ENCODE results near the gene MAPT. TPM values are rescaled to one million over a fixed set of nuclear protein-coding genes. Genes with fewer than 3 reads are reported as not detected.

Gene MAPT
- polyA plus RNA-seq, 3 donors, result 0.04 TPM; not detected in 2

DNA sequence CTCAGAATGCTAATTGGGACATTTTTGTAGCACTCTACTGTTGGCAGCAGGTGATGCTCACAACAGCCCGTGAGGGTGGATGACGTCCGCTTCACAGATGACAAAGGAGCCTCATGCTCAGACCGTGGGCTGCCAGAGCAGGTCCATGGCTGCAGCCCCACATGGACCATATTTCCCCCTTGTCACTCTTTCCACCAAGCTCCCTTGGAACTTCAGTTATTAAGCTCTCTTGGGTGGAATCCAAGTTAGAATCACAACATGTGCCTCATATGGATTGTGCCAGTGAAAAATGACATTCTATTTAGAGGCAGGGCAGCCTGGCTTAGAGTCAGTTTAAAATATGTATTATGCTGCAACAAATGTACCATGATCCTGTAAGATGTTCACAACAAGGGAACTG lies 71.5 kb downstream of the MAPT start:
- intact Hi-C loops (cut with micrococcal nuclease), result no loop called here
- 80% methylated on average over 4 of the region's 4 CpGs for WGBS (ENCODE audit: insufficient coverage)

GRCh38 chr17:45966606-45967280 lies 72.4 kb downstream of the MAPT start:
- peaks cover 11 to 28% (median 22%) of the 10 kb centered on the region in 3 donors for H3K27me3 Mint-ChIP-seq (ENCODE audit: low read depth in 3 of 3)
- no peak for TF ChIP-seq CTCF (IDR thresholded peaks at IDR 0.05)

More for the DNA sequence above, 71.5 kb downstream of the MAPT start:
- Histone ChIP-seq H2AFZ (ENCODE audit: insufficient read depth, low read depth, low read length, poor library complexity, severe bottlenecking) (no peak overlapping the region), H3K4me3 (replicated peaks in 1 of 3; ENCODE audit: low read depth in 2 of 3, low read length in 3 of 3) (no peak overlapping the region), H3K27me3 (ENCODE audit: control insufficient read depth in 2 of 2, insufficient read depth in 2 of 2, low read length in 2 of 2) (peaks cover 0 to 4% of the 10 kb centered on the region in 2 donors), H3K9me3 (replicated peaks in 1 of 2; ENCODE audit: control insufficient read depth in 1 of 2, insufficient read depth in 1 of 2, low read length in 2 of 2) (no peaks in the 10 kb centered on the region), H4K20me1 (ENCODE audit: insufficient read depth, low read length) (no peaks in the 10 kb centered on the region), H3K9ac (ENCODE audit: insufficient read depth, low read length, poor library complexity, severe bottlenecking) (no peak overlapping the region), H3K79me2 (ENCODE audit: insufficient read depth, low read length) (no peaks in the 10 kb centered on the region), H3K4me1 (ENCODE audit: control insufficient read depth in 1 of 2, insufficient read depth in 2 of 2, low read length in 2 of 2) (no peaks in the 10 kb centered on the region), H3K27ac (ENCODE audit: low read depth in 1 of 2, low read length in 2 of 2) (no peak overlapping the region), H3K4me2 (replicated peaks; ENCODE audit: extremely low read depth, low read length, poor library complexity, severe bottlenecking) (no peak overlapping the region), H3K36me3 (replicated peaks in 1 of 2; ENCODE audit: control insufficient read depth in 1 of 2, insufficient read depth in 2 of 2, low read length in 2 of 2) (no peaks in the 10 kb centered on the region)
- H3K4me3 Mint-ChIP-seq, result no peak overlapping the region
- H3K27me3 Mint-ChIP-seq (ENCODE audit: low read depth in 3 of 3), result peaks cover 11 to 27% (median 22%) of the 10 kb centered on the region in 3 donors
- DNase-seq, result no peak
- H3K4me1 Mint-ChIP-seq, result no peaks in the 10 kb centered on the region
- peaks cover 0 to 4% (median 0%) of the 10 kb centered on the region in 7 donors for H3K9me3 Mint-ChIP-seq
- no peak overlapping the region for H3K27ac Mint-ChIP-seq
- no peak for TF ChIP-seq CTCF (IDR thresholded peaks at IDR 0.05)
- H3K36me3 Mint-ChIP-seq, result no peaks in the 10 kb centered on the region

More at GRCh38 chr17:45966606-45967280, 72.4 kb downstream of the MAPT start:
- intact Hi-C loops (cut with micrococcal nuclease), result no loop called here
- H3K9ac ChIP-seq (ENCODE audit: insufficient read depth, low read length, poor library complexity, severe bottlenecking), result no peak overlapping the region
- Mint-ChIP-seq H3K4me3 (no peak overlapping the region), H3K36me3 (no peaks in the 10 kb centered on the region), H3K27ac (no peak overlapping the region), H3K4me1 (no peaks in the 10 kb centered on the region), H3K9me3 (peaks cover 0 to 4% (median 0%) of the 10 kb centered on the region in 7 donors)
- H3K9me3 ChIP-seq (replicated peaks in 1 of 2; ENCODE audit: control insufficient read depth in 1 of 2, insufficient read depth in 1 of 2, low read length in 2 of 2), result no peaks in the 10 kb centered on the region
- WGBS (ENCODE audit: insufficient coverage), result no CpG with 5 or more reads among the region's 2 CpGs
- H3K79me2 ChIP-seq (ENCODE audit: insufficient read depth, low read length), result no peaks in the 10 kb centered on the region
- H3K27me3 ChIP-seq (ENCODE audit: control insufficient read depth in 2 of 2, insufficient read depth in 2 of 2, low read length in 2 of 2), result peaks cover 0 to 4% of the 10 kb centered on the region in 2 donors
- no peaks in the 10 kb centered on the region for H4K20me1 ChIP-seq (ENCODE audit: insufficient read depth, low read length)
- DNase-seq, result no peak
- no peak overlapping the region for H3K4me3 ChIP-seq (replicated peaks in 1 of 3; ENCODE audit: low read depth in 2 of 3, low read length in 3 of 3)
- H3K4me2 ChIP-seq (replicated peaks; ENCODE audit: extremely low read depth, low read length, poor library complexity, severe bottlenecking), result no peak overlapping the region
- H3K27ac ChIP-seq (ENCODE audit: low read depth in 1 of 2, low read length in 2 of 2), result no peak overlapping the region
- H3K36me3 ChIP-seq (replicated peaks in 1 of 2; ENCODE audit: control insufficient read depth in 1 of 2, insufficient read depth in 2 of 2, low read length in 2 of 2), result no peaks in the 10 kb centered on the region
- H2AFZ ChIP-seq (ENCODE audit: insufficient read depth, low read depth, low read length, poor library complexity, severe bottlenecking), result no peak overlapping the region
- H3K4me1 ChIP-seq (ENCODE audit: control insufficient read depth in 1 of 2, insufficient read depth in 2 of 2, low read length in 2 of 2), result no peaks in the 10 kb centered on the region
